Umbilical cord (tissue), 2 donors: ENCODE measurements around the gene BEAN1. TPM values are rescaled to one million over a fixed set of nuclear protein-coding genes. Genes with fewer than 3 reads are reported as not detected.
"Not testable (repeated sequence)": the region's sequence is repeated elsewhere in the genome, so short reads cannot be mapped to it uniquely, and the experiment has no call there.

Source experiments
- DNase-seq: peaks from one replicate; pipeline ENCODE4 v3.0.0-alpha.2; 2015; ENCODE audit warnings: low spot score
- total RNA-seq: library from RNA; depleted of rRNA; stranded (reverse); fragments of >200 nt; gene quantifications from one replicate; pipeline ENCODE4 v1.2.3, GENCODE V29; 2014; ENCODE audit warnings: low replicate concordance; ENCODE audit not compliant: insufficient read depth

The BEAN1 gene
- total RNA-seq, 1 donor from 2014 or later: 22.1 TPM

GRCh38 chr16:66508914-66509496 lies 81.9 kb downstream of the BEAN1 start:
- DNase-seq: no peak

- DNase-seq: no peak
These were observed 82.5 kb downstream of the BEAN1 start for GRCh38 chr16:66509576-66509975.

- no peak for DNase-seq
These were observed 83.2 kb downstream of the BEAN1 start for GRCh38 chr16:66510298-66510697.

GRCh38 chr16:66510711-66511601 lies 83.9 kb downstream of the BEAN1 start:
- DNase-seq: peak; percentile 40

GRCh38 chr16:66511602-66512271 lies 84.6 kb downstream of the BEAN1 start:
- DNase-seq: peak; percentile 66

- DNase-seq: no peak
These were observed 85.4 kb downstream of the BEAN1 start for GRCh38 chr16:66512272-66513110.

GRCh38 chr16:66513111-66513723 lies 86.1 kb downstream of the BEAN1 start:
- no peak for DNase-seq

- not testable (repeated sequence) for DNase-seq
These were observed 87.3 kb downstream of the BEAN1 start for GRCh38 chr16:66514391-66514790.

- DNase-seq: not testable (repeated sequence)
These were observed 88.0 kb downstream of the BEAN1 start for GRCh38 chr16:66514980-66515595.

GRCh38 chr16:66515596-66516508 lies 88.8 kb downstream of the BEAN1 start:
- peak; percentile 30 for DNase-seq

GRCh38 chr16:66516509-66516807 lies 89.4 kb downstream of the BEAN1 start:
- DNase-seq: no peak

GRCh38 chr16:66516808-66517585 lies 89.9 kb downstream of the BEAN1 start:
- DNase-seq: peak; percentile 98

- no peak for DNase-seq
These were observed 90.6 kb downstream of the BEAN1 start for GRCh38 chr16:66517586-66518263.

GRCh38 chr16:66519482-66520373 lies 92.6 kb downstream of the BEAN1 start:
- DNase-seq: no peak

GRCh38 chr16:66520406-66521170 lies 93.5 kb downstream of the BEAN1 start:
- peak; percentile 38 for DNase-seq

- DNase-seq: no peak
These were observed 94.2 kb downstream of the BEAN1 start for GRCh38 chr16:66521252-66521713.
